GM12878 (cell line): ENCODE results near the gene OSGIN1. TPM values are rescaled to one million over a fixed set of nuclear protein-coding genes. Genes with fewer than 3 reads are reported as not detected.

ENCODE experiments used
- NR2F1 ChIP-seq: fragments of 450-650 bp; conservative IDR thresholded peaks from 2 replicates; pipeline ENCODE4 v1.6.1; 2017; ENCODE audit warnings: mild to moderate bottlenecking
- POLR2AphosphoS5 ChIP-seq: IDR thresholded peaks from 2 replicates; pipeline ENCODE4 v1.6.1; 2011; ENCODE audit warnings: mild to moderate bottlenecking, low read length, inconsistent platforms
- RAD21 ChIP-seq: IDR thresholded peaks from 2 replicates; pipeline ENCODE4 v1.6.1; 2011; ENCODE audit warnings: mild to moderate bottlenecking, low read depth, low read length, moderate library complexity; ENCODE audit not compliant: insufficient read depth
- RAD51 ChIP-seq: fragments of 450-650 bp; IDR thresholded peaks from 2 replicates; pipeline ENCODE4 v1.6.1; 2016; ENCODE audit warnings: moderate library complexity, mild to moderate bottlenecking, inconsistent platforms
- SMARCA5 ChIP-seq: fragments of 450-650 bp; IDR thresholded peaks from 2 replicates; pipeline ENCODE4 v1.6.1; 2017; ENCODE audit warnings: mild to moderate bottlenecking
- SREBF2 ChIP-seq: IDR thresholded peaks from 2 replicates; pipeline ENCODE4 v1.6.1; 2012; ENCODE audit warnings: mild to moderate bottlenecking, low read length
- WRNIP1 ChIP-seq: IDR thresholded peaks from 2 replicates; pipeline ENCODE4 v1.6.1; 2011; ENCODE audit warnings: low read depth, low read length, improper control_type of control experiment, borderline replicate concordance
- polyA plus RNA-seq, 11 experiments: library from polyadenylated mRNA; depleted of rRNA in 4 of 11; unstranded in 6 of 11; stranded (reverse) in 5 of 11; fragments of >200 nt; fragmentation: Nextera tagmentation in 4 of 11; fragmentation: Illumina TruSeq in 1 of 11; extraction: Ambion mirVana in 4 of 11; extraction: Trizol in 1 of 11; gene quantifications; 1 replicate in 1 of 11; 2 replicates in 10 of 11; pipeline versions ENCODE4 v1.2.1 to v1.2.3, GENCODE V29; 2011 to 2016; ENCODE audit warnings: inconsistent platforms in 2 of 11, missing spikeins in 2 of 11, low read depth in 1 of 11
- total RNA-seq, 4 experiments: library from RNA; depleted of rRNA in 3 of 4; stranded (reverse); fragments of >200 nt in 3 of 4; fragmentation: Illumina TruSeq in 1 of 4; extraction: Trizol in 1 of 4; gene quantifications; 2 replicates each; pipeline versions ENCODE4 v1.2.1 to v1.2.3, GENCODE V29; 2013 to 2021
- TF ChIP-seq, protein P1 (sequence below): fragments of 450-650 bp; IDR thresholded peaks from 2 replicates; pipeline ENCODE4 v1.6.1; 2016; ENCODE audit warnings: mild to moderate bottlenecking, moderate library complexity, borderline replicate concordance
- TF ChIP-seq, protein P2 (sequence below): fragments of 450-650 bp; formaldehyde crosslinking; IDR thresholded peaks from 2 replicates; pipeline ENCODE4 v1.5.0; 2022; ENCODE audit warnings: mild to moderate bottlenecking, missing genetic modification characterization
- TF ChIP-seq, protein P3 (sequence below): fragments of 450-650 bp; IDR thresholded peaks from 2 replicates; pipeline ENCODE4 v1.6.1; 2018; ENCODE audit warnings: mild to moderate bottlenecking, low read depth, moderate library complexity; ENCODE audit not compliant: partially characterized antibody
- TF ChIP-seq, protein P4 (sequence below): IDR thresholded peaks from 2 replicates; pipeline ENCODE4 v1.6.1; 2011; ENCODE audit warnings: borderline replicate concordance, low read depth, mild to moderate bottlenecking, moderate library complexity, low read length; ENCODE audit not compliant: insufficient read depth, poor library complexity, severe bottlenecking
- TF ChIP-seq, protein P5 (sequence below): IDR thresholded peaks from 2 replicates; pipeline ENCODE4 v1.6.1; 2012; ENCODE audit warnings: mild to moderate bottlenecking, low read depth, low read length

The OSGIN1 gene
- total and polyA plus RNA-seq, 10 of the 15 experiments (the other 5 are each of a cell fraction or from before 2014, with no cell fraction given), result 0.06 to 0.18 (median 0.13) TPM; not detected in 5

DNA sequence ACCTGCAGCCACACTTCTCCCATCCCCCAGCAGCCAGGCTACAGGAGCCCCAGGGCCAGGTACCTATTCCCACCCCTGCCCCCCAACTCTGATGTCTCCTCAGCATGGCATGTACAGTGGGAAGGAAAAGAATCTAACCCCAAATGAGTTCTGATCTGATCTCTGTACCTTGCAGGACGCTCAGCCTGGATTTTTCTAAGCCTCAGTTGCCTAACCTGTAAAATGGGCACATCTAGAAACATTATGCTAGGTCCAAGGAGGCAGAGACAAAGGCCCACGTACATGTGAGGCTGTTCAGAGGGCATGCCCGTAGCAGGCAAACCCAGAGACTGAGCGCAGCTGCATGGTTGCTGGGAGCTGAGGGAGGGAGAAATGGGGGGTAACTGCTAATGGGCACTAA lies 54.5 kb downstream of the OSGIN1 start (continued):
- TF ChIP-seq, protein P1, sequence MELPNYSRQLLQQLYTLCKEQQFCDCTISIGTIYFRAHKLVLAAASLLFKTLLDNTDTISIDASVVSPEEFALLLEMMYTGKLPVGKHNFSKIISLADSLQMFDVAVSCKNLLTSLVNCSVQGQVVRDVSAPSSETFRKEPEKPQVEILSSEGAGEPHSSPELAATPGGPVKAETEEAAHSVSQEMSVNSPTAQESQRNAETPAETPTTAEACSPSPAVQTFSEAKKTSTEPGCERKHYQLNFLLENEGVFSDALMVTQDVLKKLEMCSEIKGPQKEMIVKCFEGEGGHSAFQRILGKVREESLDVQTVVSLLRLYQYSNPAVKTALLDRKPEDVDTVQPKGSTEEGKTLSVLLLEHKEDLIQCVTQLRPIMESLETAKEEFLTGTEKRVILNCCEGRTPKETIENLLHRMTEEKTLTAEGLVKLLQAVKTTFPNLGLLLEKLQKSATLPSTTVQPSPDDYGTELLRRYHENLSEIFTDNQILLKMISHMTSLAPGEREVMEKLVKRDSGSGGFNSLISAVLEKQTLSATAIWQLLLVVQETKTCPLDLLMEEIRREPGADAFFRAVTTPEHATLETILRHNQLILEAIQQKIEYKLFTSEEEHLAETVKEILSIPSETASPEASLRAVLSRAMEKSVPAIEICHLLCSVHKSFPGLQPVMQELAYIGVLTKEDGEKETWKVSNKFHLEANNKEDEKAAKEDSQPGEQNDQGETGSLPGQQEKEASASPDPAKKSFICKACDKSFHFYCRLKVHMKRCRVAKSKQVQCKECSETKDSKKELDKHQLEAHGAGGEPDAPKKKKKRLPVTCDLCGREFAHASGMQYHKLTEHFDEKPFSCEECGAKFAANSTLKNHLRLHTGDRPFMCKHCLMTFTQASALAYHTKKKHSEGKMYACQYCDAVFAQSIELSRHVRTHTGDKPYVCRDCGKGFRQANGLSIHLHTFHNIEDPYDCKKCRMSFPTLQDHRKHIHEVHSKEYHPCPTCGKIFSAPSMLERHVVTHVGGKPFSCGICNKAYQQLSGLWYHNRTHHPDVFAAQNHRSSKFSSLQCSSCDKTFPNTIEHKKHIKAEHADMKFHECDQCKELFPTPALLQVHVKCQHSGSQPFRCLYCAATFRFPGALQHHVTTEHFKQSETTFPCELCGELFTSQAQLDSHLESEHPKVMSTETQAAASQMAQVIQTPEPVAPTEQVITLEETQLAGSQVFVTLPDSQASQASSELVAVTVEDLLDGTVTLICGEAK, result no peak
- no peak for TF ChIP-seq NR2F1
- TF ChIP-seq, protein P2, sequence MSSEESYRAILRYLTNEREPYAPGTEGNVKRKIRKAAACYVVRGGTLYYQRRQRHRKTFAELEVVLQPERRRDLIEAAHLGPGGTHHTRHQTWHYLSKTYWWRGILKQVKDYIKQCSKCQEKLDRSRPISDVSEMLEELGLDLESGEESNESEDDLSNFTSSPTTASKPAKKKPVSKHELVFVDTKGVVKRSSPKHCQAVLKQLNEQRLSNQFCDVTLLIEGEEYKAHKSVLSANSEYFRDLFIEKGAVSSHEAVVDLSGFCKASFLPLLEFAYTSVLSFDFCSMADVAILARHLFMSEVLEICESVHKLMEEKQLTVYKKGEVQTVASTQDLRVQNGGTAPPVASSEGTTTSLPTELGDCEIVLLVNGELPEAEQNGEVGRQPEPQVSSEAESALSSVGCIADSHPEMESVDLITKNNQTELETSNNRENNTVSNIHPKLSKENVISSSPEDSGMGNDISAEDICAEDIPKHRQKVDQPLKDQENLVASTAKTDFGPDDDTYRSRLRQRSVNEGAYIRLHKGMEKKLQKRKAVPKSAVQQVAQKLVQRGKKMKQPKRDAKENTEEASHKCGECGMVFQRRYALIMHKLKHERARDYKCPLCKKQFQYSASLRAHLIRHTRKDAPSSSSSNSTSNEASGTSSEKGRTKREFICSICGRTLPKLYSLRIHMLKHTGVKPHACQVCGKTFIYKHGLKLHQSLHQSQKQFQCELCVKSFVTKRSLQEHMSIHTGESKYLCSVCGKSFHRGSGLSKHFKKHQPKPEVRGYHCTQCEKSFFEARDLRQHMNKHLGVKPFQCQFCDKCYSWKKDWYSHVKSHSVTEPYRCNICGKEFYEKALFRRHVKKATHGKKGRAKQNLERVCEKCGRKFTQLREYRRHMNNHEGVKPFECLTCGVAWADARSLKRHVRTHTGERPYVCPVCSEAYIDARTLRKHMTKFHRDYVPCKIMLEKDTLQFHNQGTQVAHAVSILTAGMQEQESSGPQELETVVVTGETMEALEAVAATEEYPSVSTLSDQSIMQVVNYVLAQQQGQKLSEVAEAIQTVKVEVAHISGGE (CRISPR knock-in tag), result no peak
- no peak for TF ChIP-seq SREBF2
- TF ChIP-seq, protein P3, sequence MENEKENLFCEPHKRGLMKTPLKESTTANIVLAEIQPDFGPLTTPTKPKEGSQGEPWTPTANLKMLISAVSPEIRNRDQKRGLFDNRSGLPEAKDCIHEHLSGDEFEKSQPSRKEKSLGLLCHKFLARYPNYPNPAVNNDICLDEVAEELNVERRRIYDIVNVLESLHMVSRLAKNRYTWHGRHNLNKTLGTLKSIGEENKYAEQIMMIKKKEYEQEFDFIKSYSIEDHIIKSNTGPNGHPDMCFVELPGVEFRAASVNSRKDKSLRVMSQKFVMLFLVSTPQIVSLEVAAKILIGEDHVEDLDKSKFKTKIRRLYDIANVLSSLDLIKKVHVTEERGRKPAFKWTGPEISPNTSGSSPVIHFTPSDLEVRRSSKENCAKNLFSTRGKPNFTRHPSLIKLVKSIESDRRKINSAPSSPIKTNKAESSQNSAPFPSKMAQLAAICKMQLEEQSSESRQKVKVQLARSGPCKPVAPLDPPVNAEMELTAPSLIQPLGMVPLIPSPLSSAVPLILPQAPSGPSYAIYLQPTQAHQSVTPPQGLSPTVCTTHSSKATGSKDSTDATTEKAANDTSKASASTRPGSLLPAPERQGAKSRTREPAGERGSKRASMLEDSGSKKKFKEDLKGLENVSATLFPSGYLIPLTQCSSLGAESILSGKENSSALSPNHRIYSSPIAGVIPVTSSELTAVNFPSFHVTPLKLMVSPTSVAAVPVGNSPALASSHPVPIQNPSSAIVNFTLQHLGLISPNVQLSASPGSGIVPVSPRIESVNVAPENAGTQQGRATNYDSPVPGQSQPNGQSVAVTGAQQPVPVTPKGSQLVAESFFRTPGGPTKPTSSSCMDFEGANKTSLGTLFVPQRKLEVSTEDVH, result no peak
- TF ChIP-seq WRNIP1, result no peak
- no peak for TF ChIP-seq RAD51
- TF ChIP-seq, protein P4, sequence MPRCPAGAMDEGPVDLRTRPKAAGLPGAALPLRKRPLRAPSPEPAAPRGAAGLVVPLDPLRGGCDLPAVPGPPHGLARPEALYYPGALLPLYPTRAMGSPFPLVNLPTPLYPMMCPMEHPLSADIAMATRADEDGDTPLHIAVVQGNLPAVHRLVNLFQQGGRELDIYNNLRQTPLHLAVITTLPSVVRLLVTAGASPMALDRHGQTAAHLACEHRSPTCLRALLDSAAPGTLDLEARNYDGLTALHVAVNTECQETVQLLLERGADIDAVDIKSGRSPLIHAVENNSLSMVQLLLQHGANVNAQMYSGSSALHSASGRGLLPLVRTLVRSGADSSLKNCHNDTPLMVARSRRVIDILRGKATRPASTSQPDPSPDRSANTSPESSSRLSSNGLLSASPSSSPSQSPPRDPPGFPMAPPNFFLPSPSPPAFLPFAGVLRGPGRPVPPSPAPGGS, result no peak
- TF ChIP-seq POLR2AphosphoS5, result no peak
- TF ChIP-seq, protein P5, sequence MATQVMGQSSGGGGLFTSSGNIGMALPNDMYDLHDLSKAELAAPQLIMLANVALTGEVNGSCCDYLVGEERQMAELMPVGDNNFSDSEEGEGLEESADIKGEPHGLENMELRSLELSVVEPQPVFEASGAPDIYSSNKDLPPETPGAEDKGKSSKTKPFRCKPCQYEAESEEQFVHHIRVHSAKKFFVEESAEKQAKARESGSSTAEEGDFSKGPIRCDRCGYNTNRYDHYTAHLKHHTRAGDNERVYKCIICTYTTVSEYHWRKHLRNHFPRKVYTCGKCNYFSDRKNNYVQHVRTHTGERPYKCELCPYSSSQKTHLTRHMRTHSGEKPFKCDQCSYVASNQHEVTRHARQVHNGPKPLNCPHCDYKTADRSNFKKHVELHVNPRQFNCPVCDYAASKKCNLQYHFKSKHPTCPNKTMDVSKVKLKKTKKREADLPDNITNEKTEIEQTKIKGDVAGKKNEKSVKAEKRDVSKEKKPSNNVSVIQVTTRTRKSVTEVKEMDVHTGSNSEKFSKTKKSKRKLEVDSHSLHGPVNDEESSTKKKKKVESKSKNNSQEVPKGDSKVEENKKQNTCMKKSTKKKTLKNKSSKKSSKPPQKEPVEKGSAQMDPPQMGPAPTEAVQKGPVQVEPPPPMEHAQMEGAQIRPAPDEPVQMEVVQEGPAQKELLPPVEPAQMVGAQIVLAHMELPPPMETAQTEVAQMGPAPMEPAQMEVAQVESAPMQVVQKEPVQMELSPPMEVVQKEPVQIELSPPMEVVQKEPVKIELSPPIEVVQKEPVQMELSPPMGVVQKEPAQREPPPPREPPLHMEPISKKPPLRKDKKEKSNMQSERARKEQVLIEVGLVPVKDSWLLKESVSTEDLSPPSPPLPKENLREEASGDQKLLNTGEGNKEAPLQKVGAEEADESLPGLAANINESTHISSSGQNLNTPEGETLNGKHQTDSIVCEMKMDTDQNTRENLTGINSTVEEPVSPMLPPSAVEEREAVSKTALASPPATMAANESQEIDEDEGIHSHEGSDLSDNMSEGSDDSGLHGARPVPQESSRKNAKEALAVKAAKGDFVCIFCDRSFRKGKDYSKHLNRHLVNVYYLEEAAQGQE, result no peak
- no peak for TF ChIP-seq SMARCA5
- no peak for TF ChIP-seq RAD21
